SU-DHL-6 (cell line): ENCODE measurements around the gene TRPM3.

Experiments
- H2AFZ ChIP-seq: fragments of 200-600 bp; sonication (generic); 2 replicates; pipeline ENCODE4 v1.6.1; 2014; ENCODE audit warnings: low read depth, mild to moderate bottlenecking, moderate library complexity, mixed read lengths, antibody characterized with exemption, low read length; ENCODE audit not compliant: severe bottlenecking
- H3F3A ChIP-seq: fragments of 200-600 bp; shearing (Covaris generic); 2 replicates; pipeline ENCODE4 v1.6.0; 2016; ENCODE audit warnings: antibody characterized with exemption, mild to moderate bottlenecking; ENCODE audit not compliant: insufficient read depth
- H3K27ac ChIP-seq: fragments of 200-600 bp; sonication (generic); 2 replicates; pipeline ENCODE4 v1.5.1; 2016; ENCODE audit warnings: low read depth, mild to moderate bottlenecking, low read length, moderate library complexity, mixed read lengths
- H3K27me3 ChIP-seq: fragments of 200-600 bp; sonication (generic), shearing (Covaris generic); 2 replicates; pipeline ENCODE4 v1.6.0; 2014; ENCODE audit warnings: mild to moderate bottlenecking, low read length
- H3K36me3 ChIP-seq: fragments of 200-600 bp; sonication (generic); 2 replicates; pipeline ENCODE4 v1.6.1; 2014; ENCODE audit warnings: mild to moderate bottlenecking, low read length, mixed read lengths
- H3K4me2 ChIP-seq: fragments of 300-600, 200-600 bp; shearing (Covaris generic), sonication (generic); 2 replicates; pipeline ENCODE4 v1.6.0; 2014; ENCODE audit warnings: low read length, low read depth, mild to moderate bottlenecking; ENCODE audit not compliant: poor library complexity, severe bottlenecking
- H3K4me3 ChIP-seq: fragments of 200-600 bp; sonication (generic); 2 replicates; pipeline ENCODE4 v1.5.1; 2014; ENCODE audit warnings: antibody characterized with exemption, low read length, mild to moderate bottlenecking, mixed read lengths; ENCODE audit not compliant: insufficient read depth, poor library complexity, severe bottlenecking
- H3K79me2 ChIP-seq: fragments of 200-600 bp; sonication (generic); 2 replicates; pipeline ENCODE4 v1.6.1; 2014; ENCODE audit warnings: mild to moderate bottlenecking, low read length, moderate library complexity; ENCODE audit not compliant: insufficient read depth
- H3K9ac ChIP-seq: fragments of 200-600 bp; sonication (generic); 2 replicates; pipeline ENCODE4 v1.7.0; 2014; ENCODE audit warnings: mild to moderate bottlenecking, low read length
- H3K9me2 ChIP-seq: fragments of 200-600 bp; sonication (generic); replicated peaks from 2 replicates; pipeline ENCODE4 v1.6.1; 2014; ENCODE audit warnings: low read length; ENCODE audit not compliant: insufficient read depth
- H3K9me3 ChIP-seq: fragments of 200-600 bp; sonication (generic); 2 replicates; pipeline ENCODE4 v1.6.1; 2014; ENCODE audit warnings: low read length, mixed read lengths; ENCODE audit not compliant: insufficient read depth
- H4K20me1 ChIP-seq: fragments of 200-600 bp; sonication (generic); 2 replicates; pipeline ENCODE4 v1.6.1; 2014; ENCODE audit warnings: low read depth, mild to moderate bottlenecking, antibody characterized with exemption, low read length, moderate library complexity, mixed read lengths
- CTCF ChIP-seq: fragments of 200-600 bp; sonication (generic); IDR thresholded peaks from one replicate; pipeline ENCODE4 v1.5.1; 2017; ENCODE audit warnings: antibody characterized with exemption, mild to moderate bottlenecking, low read length, moderate library complexity; ENCODE audit not compliant: insufficient read depth, poor library complexity, severe bottlenecking
- EZH2phosphoT487 ChIP-seq: fragments of 200-600 bp; sonication (generic), shearing (Covaris generic); conservative IDR thresholded peaks from 2 replicates; pipeline ENCODE4 v1.6.1; 2018; ENCODE audit warnings: mild to moderate bottlenecking, antibody characterized with exemption, low read length, moderate library complexity, mixed read lengths

TRPM3 gene

GRCh38 chr9:70893580-70894122 is 227.8 kb downstream of the TRPM3 start:
- H3K9ac ChIP-seq: no peak overlapping the region
- no peaks in the 10 kb centered on the region for H3K9me3 ChIP-seq
- H3K4me2 ChIP-seq: no peak overlapping the region
- TF ChIP-seq CTCF (no peak), EZH2phosphoT487 (no peak)
- H3F3A ChIP-seq: no peaks in the 10 kb centered on the region
- no peaks in the 10 kb centered on the region for H3K79me2 ChIP-seq
- no peaks in the 10 kb centered on the region for H3K36me3 ChIP-seq
- H2AFZ ChIP-seq: no peak overlapping the region
- no peak overlapping the region for H3K4me3 ChIP-seq
- H3K9me2 ChIP-seq: no peaks in the 10 kb centered on the region
- H3K27ac ChIP-seq: no peak overlapping the region
- no peaks in the 10 kb centered on the region for H3K27me3 ChIP-seq
- H4K20me1 ChIP-seq: no peaks in the 10 kb centered on the region

- TF ChIP-seq CTCF: no peak
- no peak for TF ChIP-seq EZH2phosphoT487
- Histone ChIP-seq H3K4me3 (no peak overlapping the region), H3K27ac (no peak overlapping the region), H3K4me2 (no peak overlapping the region), H4K20me1 (no peaks in the 10 kb centered on the region), H3K27me3 (no peaks in the 10 kb centered on the region), H2AFZ (no peak overlapping the region), H3K79me2 (no peaks in the 10 kb centered on the region), H3K9ac (no peak overlapping the region), H3K9me2 (no peaks in the 10 kb centered on the region), H3K36me3 (no peaks in the 10 kb centered on the region), H3K9me3 (no peaks in the 10 kb centered on the region), H3F3A (no peaks in the 10 kb centered on the region)
Measured at GRCh38 chr9:70888471-70888870, 232.9 kb downstream of the TRPM3 start.

GRCh38 chr9:70887826-70888225 is 233.6 kb downstream of the TRPM3 start:
- H3F3A ChIP-seq: no peaks in the 10 kb centered on the region
- no peaks in the 10 kb centered on the region for H3K9me2 ChIP-seq
- TF ChIP-seq EZH2phosphoT487 (no peak), CTCF (no peak)
- no peaks in the 10 kb centered on the region for H3K79me2 ChIP-seq
- no peaks in the 10 kb centered on the region for H3K27me3 ChIP-seq
- H3K4me2 ChIP-seq: no peak overlapping the region
- H3K4me3 ChIP-seq: no peak overlapping the region
- H2AFZ ChIP-seq: no peak overlapping the region
- no peaks in the 10 kb centered on the region for H3K36me3 ChIP-seq
- H3K27ac ChIP-seq: no peak overlapping the region
- H4K20me1 ChIP-seq: no peaks in the 10 kb centered on the region
- no peaks in the 10 kb centered on the region for H3K9me3 ChIP-seq
- H3K9ac ChIP-seq: no peak overlapping the region
